ENCODE data around the gene OGT.
"Not testable (repeated sequence)": the region's sequence is repeated elsewhere in the genome, so short reads cannot be mapped to it uniquely, and the experiment has no call there.

OGT gene

DNA sequence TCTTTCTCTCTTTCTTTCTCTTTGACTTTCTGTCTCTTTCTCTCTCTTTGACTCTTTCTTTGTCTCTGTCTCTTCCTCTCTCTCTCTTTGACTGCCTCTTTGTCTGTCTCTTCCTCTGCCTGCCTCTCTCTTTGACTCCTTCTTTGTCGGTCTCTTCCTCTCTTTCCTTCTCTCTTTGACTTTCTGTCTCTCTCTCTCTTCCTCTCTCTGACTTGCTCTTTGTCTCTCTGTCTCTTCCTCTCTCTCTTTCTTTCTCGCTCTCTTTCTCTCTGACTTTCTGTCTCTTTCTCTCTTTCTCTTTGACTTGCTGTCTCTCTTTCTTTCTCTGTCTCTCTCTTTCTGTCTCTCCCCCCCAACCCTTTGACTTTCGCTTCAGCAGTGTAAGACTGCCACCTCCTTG, 36.4 kb upstream of the OGT start:
- H3K4me3 ChIP-seq (ENCODE audit: low read depth, low read length): no peak overlapping the region
- TF ChIP-seq, protein P1, sequence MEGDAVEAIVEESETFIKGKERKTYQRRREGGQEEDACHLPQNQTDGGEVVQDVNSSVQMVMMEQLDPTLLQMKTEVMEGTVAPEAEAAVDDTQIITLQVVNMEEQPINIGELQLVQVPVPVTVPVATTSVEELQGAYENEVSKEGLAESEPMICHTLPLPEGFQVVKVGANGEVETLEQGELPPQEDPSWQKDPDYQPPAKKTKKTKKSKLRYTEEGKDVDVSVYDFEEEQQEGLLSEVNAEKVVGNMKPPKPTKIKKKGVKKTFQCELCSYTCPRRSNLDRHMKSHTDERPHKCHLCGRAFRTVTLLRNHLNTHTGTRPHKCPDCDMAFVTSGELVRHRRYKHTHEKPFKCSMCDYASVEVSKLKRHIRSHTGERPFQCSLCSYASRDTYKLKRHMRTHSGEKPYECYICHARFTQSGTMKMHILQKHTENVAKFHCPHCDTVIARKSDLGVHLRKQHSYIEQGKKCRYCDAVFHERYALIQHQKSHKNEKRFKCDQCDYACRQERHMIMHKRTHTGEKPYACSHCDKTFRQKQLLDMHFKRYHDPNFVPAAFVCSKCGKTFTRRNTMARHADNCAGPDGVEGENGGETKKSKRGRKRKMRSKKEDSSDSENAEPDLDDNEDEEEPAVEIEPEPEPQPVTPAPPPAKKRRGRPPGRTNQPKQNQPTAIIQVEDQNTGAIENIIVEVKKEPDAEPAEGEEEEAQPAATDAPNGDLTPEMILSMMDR (IDR thresholded peaks at IDR 0.05; ENCODE audit: low read depth, low read length): no peak
- TF ChIP-seq POLR2A (IDR thresholded peaks at IDR 0.05; ENCODE audit: extremely low read depth, insufficient read length): no peak
- no peak for TF ChIP-seq MYC (IDR thresholded peaks at IDR 0.05; ENCODE audit: low read depth, low read length)

DNA sequence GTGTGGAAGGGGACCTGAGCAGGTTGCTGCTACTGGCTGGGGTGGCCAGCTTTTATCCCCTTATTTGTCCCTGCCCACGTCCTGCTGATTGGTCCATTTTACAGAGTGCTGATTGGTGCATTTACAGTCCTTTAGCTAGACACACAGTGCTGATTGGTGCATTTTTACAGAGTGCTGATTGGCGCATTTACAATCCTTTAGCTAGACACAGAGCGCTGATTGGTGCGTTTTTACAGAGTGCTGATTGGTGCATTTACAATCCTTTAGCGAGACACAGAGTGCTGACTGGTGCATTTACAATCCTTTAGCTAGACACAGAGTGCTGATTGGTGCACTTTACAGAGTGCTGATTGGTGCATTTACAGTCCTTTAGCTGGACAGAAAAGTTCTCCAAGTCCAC, 30.8 kb upstream of the OGT start:
- not testable (repeated sequence) for H3K4me3 ChIP-seq (ENCODE audit: low read depth, low read length); DNase-seq (ENCODE audit: low read depth)

More for the DNA sequence above, 36.4 kb upstream of the OGT start:
- no peak for DNase-seq (ENCODE audit: low read depth)

DNA sequence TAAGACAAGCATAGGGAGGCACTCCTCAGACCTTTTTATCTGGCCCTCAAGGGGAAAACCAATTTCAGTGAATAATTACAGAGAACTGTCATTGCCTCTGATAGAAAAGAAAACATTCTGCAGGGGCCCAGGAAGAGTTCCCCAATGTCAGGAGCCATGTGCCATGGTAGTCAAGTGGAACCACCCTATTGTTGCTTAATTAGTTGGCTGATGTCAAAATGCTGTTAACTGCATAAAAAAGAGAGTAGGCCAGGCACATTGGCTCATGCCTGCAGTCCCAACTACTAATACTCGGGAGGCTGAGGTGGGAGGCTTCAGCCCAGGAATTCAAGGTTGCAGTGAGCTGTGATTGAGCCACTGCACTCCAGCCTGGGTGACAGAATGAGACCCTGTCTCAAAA, 28.6 kb upstream of the OGT start:
- no peak overlapping the region for H3K4me3 ChIP-seq (ENCODE audit: low read depth, low read length)
- TF ChIP-seq, protein P1 (IDR thresholded peaks at IDR 0.05; ENCODE audit: low read depth, low read length): no peak
- TF ChIP-seq MYC (IDR thresholded peaks at IDR 0.05; ENCODE audit: low read depth, low read length) (no peak), POLR2A (IDR thresholded peaks at IDR 0.05; ENCODE audit: extremely low read depth, insufficient read length) (no peak)
- TF ChIP-seq, protein P2, sequence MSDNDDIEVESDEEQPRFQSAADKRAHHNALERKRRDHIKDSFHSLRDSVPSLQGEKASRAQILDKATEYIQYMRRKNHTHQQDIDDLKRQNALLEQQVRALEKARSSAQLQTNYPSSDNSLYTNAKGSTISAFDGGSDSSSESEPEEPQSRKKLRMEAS (IDR thresholded peaks at IDR 0.05; ENCODE audit: low read depth, low read length): no peak
- DNase-seq (ENCODE audit: low read depth): no peak

DNA sequence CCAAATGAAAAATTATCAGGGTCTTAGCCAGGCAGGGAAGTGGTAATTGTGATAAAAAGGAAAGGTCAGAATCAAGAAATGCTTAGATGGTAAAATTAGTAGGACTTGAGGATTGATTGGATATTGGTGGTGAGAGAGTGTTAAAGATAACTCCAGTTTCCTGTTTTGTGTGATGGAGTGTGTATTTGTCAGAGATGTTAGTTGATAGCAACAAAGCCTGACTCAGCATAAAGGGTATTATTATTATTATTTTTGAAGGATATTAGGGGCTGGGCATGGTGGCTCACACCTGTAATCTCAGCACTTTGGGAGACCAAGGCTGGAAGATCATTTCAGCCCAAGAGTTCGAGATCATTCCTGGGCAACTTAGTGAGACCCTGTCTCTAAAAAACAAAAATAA, 23.6 kb upstream of the OGT start:
- TF ChIP-seq MYC (IDR thresholded peaks at IDR 0.05; ENCODE audit: low read depth, low read length): no peak
- TF ChIP-seq, protein P1 (IDR thresholded peaks at IDR 0.05; ENCODE audit: low read depth, low read length): no peak
- TF ChIP-seq, protein P2 (IDR thresholded peaks at IDR 0.05; ENCODE audit: low read depth, low read length): no peak
- no peak for TF ChIP-seq POLR2A (IDR thresholded peaks at IDR 0.05; ENCODE audit: extremely low read depth, insufficient read length)
- no peak for DNase-seq (ENCODE audit: low read depth)
- no peak overlapping the region for H3K4me3 ChIP-seq (ENCODE audit: low read depth, low read length)

DNA sequence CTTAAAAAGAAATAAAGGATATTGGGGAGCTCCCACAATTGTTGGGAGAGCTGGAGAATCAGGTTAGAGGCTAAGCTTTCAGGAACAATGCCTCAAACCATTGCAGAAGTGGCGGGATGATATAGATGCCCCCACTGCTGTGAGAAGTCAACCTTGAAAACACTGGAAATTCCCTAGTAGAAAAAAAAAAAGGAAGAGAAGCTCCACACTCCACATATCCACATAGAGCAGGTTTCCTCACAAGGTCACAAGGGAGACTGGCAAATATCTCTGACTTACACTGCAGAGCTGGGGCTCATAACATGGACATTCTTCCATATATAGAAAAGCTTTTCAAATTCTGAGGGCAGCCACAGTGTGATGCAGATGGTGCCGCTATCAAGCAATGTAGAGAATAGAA, 22.7 kb upstream of the OGT start:
- TF ChIP-seq, protein P2 (IDR thresholded peaks at IDR 0.05; ENCODE audit: low read depth, low read length): no peak
- TF ChIP-seq, protein P1 (IDR thresholded peaks at IDR 0.05; ENCODE audit: low read depth, low read length): no peak
- TF ChIP-seq MYC (IDR thresholded peaks at IDR 0.05; ENCODE audit: low read depth, low read length) (no peak), POLR2A (IDR thresholded peaks at IDR 0.05; ENCODE audit: extremely low read depth, insufficient read length) (no peak)

DNA sequence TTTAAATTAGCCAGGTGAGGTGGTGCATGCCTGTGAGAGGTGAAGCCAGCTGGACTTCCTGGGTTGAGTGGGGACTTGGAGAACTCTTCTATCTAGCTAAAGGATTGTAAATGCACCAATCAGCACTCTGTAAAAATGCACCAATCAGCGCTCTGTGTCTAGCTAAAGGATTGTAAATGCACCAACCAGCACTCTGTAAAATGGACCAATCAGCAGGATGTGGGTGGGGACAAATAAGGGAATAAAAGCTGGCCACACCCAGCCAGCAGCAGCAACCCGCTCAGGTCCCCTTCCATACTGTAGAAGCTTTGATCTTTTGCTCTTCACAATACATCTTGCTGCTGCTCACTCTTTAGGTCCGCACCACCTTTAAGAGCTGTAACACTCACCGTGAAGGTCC, 19.2 kb upstream of the OGT start:
- DNase-seq (ENCODE audit: low read depth); H3K4me3 ChIP-seq (ENCODE audit: low read depth, low read length): not testable (repeated sequence)

More for the DNA sequence above, 22.7 kb upstream of the OGT start:
- no peak overlapping the region for H3K4me3 ChIP-seq (ENCODE audit: low read depth, low read length)
- no peak for DNase-seq (ENCODE audit: low read depth)

DNA sequence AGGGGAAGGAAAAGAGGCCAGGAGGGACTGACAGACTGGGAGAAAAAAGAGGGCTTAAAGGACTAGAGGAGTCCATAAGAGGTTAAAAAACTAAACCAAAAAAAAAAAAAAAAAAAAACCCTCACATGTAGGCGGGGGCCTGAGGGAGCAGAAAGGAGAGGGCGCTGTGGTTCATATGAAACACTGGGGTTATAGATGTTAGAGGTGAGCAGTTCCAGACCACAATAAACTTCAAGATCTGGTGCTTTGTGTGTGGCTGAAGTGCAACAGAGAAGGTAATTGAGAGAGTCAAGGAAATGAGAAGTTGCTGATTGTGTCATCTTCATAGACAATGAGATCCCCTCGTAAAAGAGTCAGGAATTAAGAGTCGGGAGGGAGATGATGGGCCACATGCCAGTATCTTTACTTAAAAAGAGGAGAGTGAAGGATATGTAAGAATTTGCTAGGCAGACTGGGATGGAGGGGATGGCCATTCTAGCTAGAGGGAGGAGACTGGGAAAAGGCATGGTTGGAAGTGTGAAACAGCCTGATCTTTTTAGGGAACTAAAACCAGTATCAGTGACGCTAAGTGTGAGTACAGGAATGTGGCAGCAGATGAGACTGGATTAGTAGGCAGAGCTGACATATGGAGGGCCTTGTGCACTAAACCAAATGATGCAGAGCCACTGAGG, 18.4 kb upstream of the OGT start:
- no peak for TF ChIP-seq POLR2A (IDR thresholded peaks at IDR 0.05; ENCODE audit: extremely low read depth, insufficient read length)
- TF ChIP-seq, protein P1 (IDR thresholded peaks at IDR 0.05; ENCODE audit: low read depth, low read length): no peak
- TF ChIP-seq, protein P2 (IDR thresholded peaks at IDR 0.05; ENCODE audit: low read depth, low read length): no peak
- no peak for TF ChIP-seq MYC (IDR thresholded peaks at IDR 0.05; ENCODE audit: low read depth, low read length)
- DNase-seq (ENCODE audit: low read depth): peak; percentile 69
- no peak overlapping the region for H3K4me3 ChIP-seq (ENCODE audit: low read depth, low read length)
